ENCODE data around the gene ACBD4. TPM values are rescaled to one million over a fixed set of nuclear protein-coding genes. Genes with fewer than 3 reads are reported as not detected.

The ACBD4 gene
- total and polyA plus RNA-seq, 4 donors, result 7.8 to 15.7 (median 12.7) TPM

DNA sequence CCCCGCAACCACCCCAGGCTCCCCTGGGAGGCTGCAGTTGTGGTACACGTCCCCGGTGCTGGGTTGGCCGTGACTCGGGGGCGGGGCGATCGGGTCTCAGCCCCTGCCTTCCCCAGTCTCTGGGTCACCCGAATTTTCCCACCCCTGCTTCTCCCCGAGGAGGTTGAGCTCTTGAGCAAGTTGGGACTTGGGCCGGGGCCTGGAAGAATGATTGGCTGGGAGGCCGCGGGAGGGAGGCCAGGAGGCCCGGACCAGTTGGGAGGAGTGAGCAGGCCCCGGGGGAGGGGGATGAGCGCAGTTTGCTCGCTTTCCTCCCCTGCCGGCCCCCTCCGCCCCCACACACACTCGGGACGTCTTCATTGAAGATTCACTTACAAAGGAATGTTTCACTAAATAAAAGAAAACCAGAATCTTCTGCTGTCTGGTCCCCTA is 8.3 kb downstream of the ACBD4 start:
- ATAC-seq (ENCODE audit: insufficient read depth, low FRiP score) (no peak), DNase-seq (peak; percentile 92 to 95 (median 94))
- WGBS, 2 donors, result 7 to 13% methylated on average over 21 of the region's 21 CpGs
- TF ChIP-seq, protein P1, sequence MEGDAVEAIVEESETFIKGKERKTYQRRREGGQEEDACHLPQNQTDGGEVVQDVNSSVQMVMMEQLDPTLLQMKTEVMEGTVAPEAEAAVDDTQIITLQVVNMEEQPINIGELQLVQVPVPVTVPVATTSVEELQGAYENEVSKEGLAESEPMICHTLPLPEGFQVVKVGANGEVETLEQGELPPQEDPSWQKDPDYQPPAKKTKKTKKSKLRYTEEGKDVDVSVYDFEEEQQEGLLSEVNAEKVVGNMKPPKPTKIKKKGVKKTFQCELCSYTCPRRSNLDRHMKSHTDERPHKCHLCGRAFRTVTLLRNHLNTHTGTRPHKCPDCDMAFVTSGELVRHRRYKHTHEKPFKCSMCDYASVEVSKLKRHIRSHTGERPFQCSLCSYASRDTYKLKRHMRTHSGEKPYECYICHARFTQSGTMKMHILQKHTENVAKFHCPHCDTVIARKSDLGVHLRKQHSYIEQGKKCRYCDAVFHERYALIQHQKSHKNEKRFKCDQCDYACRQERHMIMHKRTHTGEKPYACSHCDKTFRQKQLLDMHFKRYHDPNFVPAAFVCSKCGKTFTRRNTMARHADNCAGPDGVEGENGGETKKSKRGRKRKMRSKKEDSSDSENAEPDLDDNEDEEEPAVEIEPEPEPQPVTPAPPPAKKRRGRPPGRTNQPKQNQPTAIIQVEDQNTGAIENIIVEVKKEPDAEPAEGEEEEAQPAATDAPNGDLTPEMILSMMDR (IDR thresholded peaks at IDR 0.05; ENCODE audit: control extremely low read depth, extremely low read depth), result no peak
- H3K4me3 ChIP-seq, result no peak overlapping the region
- H3K36me3 ChIP-seq (ENCODE audit: control insufficient read depth in 4 of 4, insufficient read depth in 4 of 4, low read length in 4 of 4), result peaks cover 0 to 6% (median 0%) of the 10 kb centered on the region in 4 donors
- H3K27me3 ChIP-seq (ENCODE audit: control insufficient read depth in 3 of 3, insufficient read depth in 3 of 3, low read length in 2 of 3), result no peaks in the 10 kb centered on the region
- H3K27ac ChIP-seq (ENCODE audit: low read depth in 1 of 2, low read length in 1 of 2), result peak overlapping the region; percentile 82 to 88
- no peaks in the 10 kb centered on the region for H3K9me3 ChIP-seq (ENCODE audit: control insufficient read depth in 4 of 4, insufficient read depth in 3 of 4, low read length in 3 of 4)
- peak overlapping the region in 1 of 2 donors; percentile 32 for H3K9ac ChIP-seq (ENCODE audit: insufficient read depth in 1 of 2, low read length in 2 of 2)
- H3K4me1 ChIP-seq (ENCODE audit: control insufficient read depth in 5 of 5, insufficient read depth in 5 of 5, low read length in 5 of 5), result peaks cover 0 to 30% (median 5%) of the 10 kb centered on the region in 5 donors

- H3K36me3 ChIP-seq (ENCODE audit: control insufficient read depth in 4 of 4, insufficient read depth in 4 of 4, low read length in 4 of 4), result peaks cover 0 to 3% (median under 1%) of the 10 kb centered on the region in 4 donors
- no peaks in the 10 kb centered on the region for H3K9me3 ChIP-seq (ENCODE audit: control insufficient read depth in 4 of 4, insufficient read depth in 3 of 4, low read length in 3 of 4)
- no peak overlapping the region for H3K9ac ChIP-seq (ENCODE audit: insufficient read depth in 1 of 2, low read length in 2 of 2)
- H3K27ac ChIP-seq (ENCODE audit: low read depth in 1 of 2, low read length in 1 of 2), result peak overlapping the region; percentile 82 to 88
- TF ChIP-seq, protein P1 (IDR thresholded peaks at IDR 0.05; ENCODE audit: control extremely low read depth, extremely low read depth), result no peak
- H3K4me1 ChIP-seq (ENCODE audit: control insufficient read depth in 5 of 5, insufficient read depth in 5 of 5, low read length in 5 of 5), result peaks cover 0 to 30% (median 5%) of the 10 kb centered on the region in 5 donors
- ATAC-seq (ENCODE audit: insufficient read depth, low FRiP score) (no peak), DNase-seq (peak; percentile 80 to 89 (median 84))
- 16 to 20% methylated on average over 48 to 71 of the region's 71 CpGs for WGBS, 2 donors
- no peak overlapping the region for H3K4me3 ChIP-seq
- H3K27me3 ChIP-seq (ENCODE audit: control insufficient read depth in 3 of 3, insufficient read depth in 3 of 3, low read length in 2 of 3), result no peaks in the 10 kb centered on the region
Observed at GRCh38 chr17:45144199-45145034, 8.9 kb downstream of the ACBD4 start.

GRCh38 chr17:45145035-45145389 is 9.5 kb downstream of the ACBD4 start:
- H3K27me3 ChIP-seq (ENCODE audit: control insufficient read depth in 3 of 3, insufficient read depth in 3 of 3, low read length in 2 of 3), result no peaks in the 10 kb centered on the region
- 78 to 84% methylated on average over 8 of the region's 8 CpGs for WGBS, 2 donors
- H3K4me1 ChIP-seq (ENCODE audit: control insufficient read depth in 5 of 5, insufficient read depth in 5 of 5, low read length in 5 of 5), result peaks cover 0 to 30% (median 5%) of the 10 kb centered on the region in 5 donors
- H3K4me3 ChIP-seq, result no peak overlapping the region
- no peaks in the 10 kb centered on the region for H3K9me3 ChIP-seq (ENCODE audit: control insufficient read depth in 4 of 4, insufficient read depth in 3 of 4, low read length in 3 of 4)
- peak overlapping the region; percentile 82 to 88 for H3K27ac ChIP-seq (ENCODE audit: low read depth in 1 of 2, low read length in 1 of 2)
- ATAC-seq (ENCODE audit: insufficient read depth, low FRiP score) (no peak), DNase-seq (no peak)
- no peak overlapping the region for H3K9ac ChIP-seq (ENCODE audit: insufficient read depth in 1 of 2, low read length in 2 of 2)
- peaks cover 0 to 9% (median 0%) of the 10 kb centered on the region in 4 donors for H3K36me3 ChIP-seq (ENCODE audit: control insufficient read depth in 4 of 4, insufficient read depth in 4 of 4, low read length in 4 of 4)
- TF ChIP-seq, protein P1 (IDR thresholded peaks at IDR 0.05; ENCODE audit: control extremely low read depth, extremely low read depth), result no peak

Data from lung (tissue), 12 donors.